Adipose tissue (tissue), 3 donors: ENCODE data around the gene LENG8. TPM values are rescaled to one million over a fixed set of nuclear protein-coding genes. Genes with fewer than 3 reads are reported as not detected.
A peak's percentile ranks its signal among the peaks of the same experiment; 100 is the strongest.

Experiments
- H3K27ac ChIP-seq: one replicate; pipeline ENCODE4 v1.5.1; 2013; ENCODE audit warnings: low read depth, low read length
- WGBS, 3 donors: extraction: QIAGEN DNeasy Blood & Tissue Kit; methylation state at CpG; one replicate each; pipeline ENCODE4 v1.1.7; 2013; 5-methylcytosine and 5-hydroxymethylcytosine counted together
- polyA plus RNA-seq, 3 donors: library from polyadenylated mRNA; stranded (reverse); fragments of 200-250 nt; gene quantifications; one replicate each; pipeline ENCODE4 v1.2.3, GENCODE V29; 2013
- donor health status: healthy with polysubstance abuse.
- donor health status: Bipolar disorder and iron deficiency.
- donor health status: healthy.

The LENG8 gene
- polyA plus RNA-seq, 3 donors = 139 to 155 (median 151) TPM

- WGBS, 3 donors = 90 to 94% (median 94%) methylated on average over 40 of the region's 40 CpGs
- no peak overlapping the region for H3K27ac ChIP-seq
Observed at GRCh38 chr19:54455786-54456422, 6.9 kb downstream of the LENG8 start.

GRCh38 chr19:54456423-54457373, 7.7 kb downstream of the LENG8 start:
- H3K27ac ChIP-seq = no peak overlapping the region
- 90 to 93% (median 92%) methylated on average over 48 to 51 of the region's 51 CpGs for WGBS, 3 donors

- WGBS, 3 donors = 83 to 93% (median 91%) methylated on average over 42 of the region's 42 CpGs
- H3K27ac ChIP-seq = no peak overlapping the region
Observed at GRCh38 chr19:54457773-54458647, 9.0 kb downstream of the LENG8 start.

- 67 to 89% (median 89%) methylated on average over 11 of the region's 11 CpGs for WGBS, 3 donors
- H3K27ac ChIP-seq = no peak overlapping the region
Observed at GRCh38 chr19:54458648-54459281, 9.8 kb downstream of the LENG8 start.

GRCh38 chr19:54459282-54460229, 10.6 kb downstream of the LENG8 start:
- no peak overlapping the region for H3K27ac ChIP-seq
- WGBS, 3 donors = 40 to 80% (median 75%) methylated on average over 15 to 16 of the region's 16 CpGs

GRCh38 chr19:54460230-54461005, 11.4 kb downstream of the LENG8 start:
- no peak overlapping the region for H3K27ac ChIP-seq
- 64 to 83% (median 77%) methylated on average over 29 to 39 of the region's 39 CpGs for WGBS, 3 donors

GRCh38 chr19:54461210-54461609, 12.2 kb downstream of the LENG8 start:
- 64 to 83% (median 80%) methylated on average over 26 to 27 of the region's 27 CpGs for WGBS, 3 donors
- no peak overlapping the region for H3K27ac ChIP-seq

GRCh38 chr19:54461613-54462012, 12.6 kb downstream of the LENG8 start:
- no peak overlapping the region for H3K27ac ChIP-seq
- 35 to 71% (median 62%) methylated on average over 3 of the region's 3 CpGs for WGBS, 3 donors

GRCh38 chr19:54462047-54462654, 13.2 kb downstream of the LENG8 start:
- H3K27ac ChIP-seq = peak overlapping the region; percentile 81
- WGBS, 3 donors = 38 to 73% (median 58%) methylated on average over 15 of the region's 15 CpGs

- WGBS, 3 donors = 4 to 7% (median 5%) methylated on average over 76 to 91 of the region's 91 CpGs
- H3K27ac ChIP-seq = peak overlapping the region; percentile 81
Observed at GRCh38 chr19:54462655-54463530, 13.9 kb downstream of the LENG8 start.

GRCh38 chr19:54463531-54464043, 14.6 kb downstream of the LENG8 start, which contains the start of gene LENG9:
LENG9 (minus strand) TSS chr19:54463778; CDS start chr19:54463526, 252 bp downstream.
- 0 to 1% (median 1%) methylated on average over 29 to 41 of the region's 41 CpGs for WGBS, 3 donors
- peak within 1 kb of the TSS; percentile 81 for H3K27ac ChIP-seq

GRCh38 chr19:54464044-54464629, 15.1 kb downstream of the LENG8 start:
- WGBS, 3 donors = 0 to 1% (median 1%) methylated on average over 26 of the region's 26 CpGs
- H3K27ac ChIP-seq = peak overlapping the region; percentile 56

- H3K27ac ChIP-seq = peak overlapping the region; percentile 56
- whole genome bisulfite sequencing, 3 donors = 6 to 28% (median 20%) methylated on average over 65 to 87 of the region's 87 CpGs
Observed at GRCh38 chr19:54464630-54465425, 15.8 kb downstream of the LENG8 start.
